Measurements from ENCODE around the gene AK5.

- TF ChIP-seq, protein P1, sequence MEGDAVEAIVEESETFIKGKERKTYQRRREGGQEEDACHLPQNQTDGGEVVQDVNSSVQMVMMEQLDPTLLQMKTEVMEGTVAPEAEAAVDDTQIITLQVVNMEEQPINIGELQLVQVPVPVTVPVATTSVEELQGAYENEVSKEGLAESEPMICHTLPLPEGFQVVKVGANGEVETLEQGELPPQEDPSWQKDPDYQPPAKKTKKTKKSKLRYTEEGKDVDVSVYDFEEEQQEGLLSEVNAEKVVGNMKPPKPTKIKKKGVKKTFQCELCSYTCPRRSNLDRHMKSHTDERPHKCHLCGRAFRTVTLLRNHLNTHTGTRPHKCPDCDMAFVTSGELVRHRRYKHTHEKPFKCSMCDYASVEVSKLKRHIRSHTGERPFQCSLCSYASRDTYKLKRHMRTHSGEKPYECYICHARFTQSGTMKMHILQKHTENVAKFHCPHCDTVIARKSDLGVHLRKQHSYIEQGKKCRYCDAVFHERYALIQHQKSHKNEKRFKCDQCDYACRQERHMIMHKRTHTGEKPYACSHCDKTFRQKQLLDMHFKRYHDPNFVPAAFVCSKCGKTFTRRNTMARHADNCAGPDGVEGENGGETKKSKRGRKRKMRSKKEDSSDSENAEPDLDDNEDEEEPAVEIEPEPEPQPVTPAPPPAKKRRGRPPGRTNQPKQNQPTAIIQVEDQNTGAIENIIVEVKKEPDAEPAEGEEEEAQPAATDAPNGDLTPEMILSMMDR (IDR thresholded peaks at IDR 0.05; ENCODE audit: low read depth, low read length, poor library complexity, severe bottlenecking): no peak
- TF ChIP-seq EZH2phosphoT487 (IDR thresholded peaks at IDR 0.05; ENCODE audit: borderline replicate concordance, low read length): no peak
Measured at GRCh38 chr1:77322061-77322900, 40.5 kb downstream of the AK5 start.
